Measurements from ENCODE around the gene ZNF641.

- no peak for TF ChIP-seq CTCF (IDR thresholded peaks at IDR 0.05)
- TF ChIP-seq POLR2AphosphoS5 (IDR thresholded peaks at IDR 0.05; ENCODE audit: low read depth, low read length), result no peak
- TF ChIP-seq SIN3A (IDR thresholded peaks at IDR 0.05; ENCODE audit: borderline replicate concordance, insufficient read depth, low read depth, low read length), result no peak
- TF ChIP-seq TCF7L2 (IDR thresholded peaks at IDR 0.05; ENCODE audit: low read depth, low read length), result no peak
These were observed 59.2 kb downstream of the ZNF641 start for GRCh38 chr12:48291511-48291910.

Data from Panc1 (cell line).